Liver (tissue), 9 donors: ENCODE results near the gene TYMS. TPM values are rescaled to one million over a fixed set of nuclear protein-coding genes. Genes with fewer than 3 reads are reported as not detected.

Source experiments
- DNase-seq: peaks from one replicate; pipeline ENCODE4 v3.0.0-alpha.2; 2017; ENCODE audit warnings: low spot score
- H3K27ac ChIP-seq, 2 donors: one replicate each; pipeline ENCODE4 v1.7.0; 2013; ENCODE audit warnings: inconsistent platforms in 2 of 2, low read length in 2 of 2, control low read depth in 1 of 2, low read depth in 1 of 2, mild to moderate bottlenecking in 1 of 2
- H3K27me3 ChIP-seq, 4 donors: one replicate each; pipeline versions ENCODE4 v1.6.1 to v1.7.0; 2013; ENCODE audit warnings: low read length in 3 of 4, inconsistent platforms in 1 of 4, mild to moderate bottlenecking in 1 of 4, moderate library complexity in 1 of 4; ENCODE audit not compliant: control insufficient read depth in 4 of 4, insufficient read depth in 4 of 4
- H3K36me3 ChIP-seq, 4 donors: one replicate each; pipeline versions ENCODE4 v1.6.1 to v1.7.0; 2013; ENCODE audit warnings: low read length in 3 of 4, mild to moderate bottlenecking in 3 of 4, low read depth in 1 of 4, moderate library complexity in 1 of 4; ENCODE audit not compliant: control insufficient read depth in 4 of 4, insufficient read depth in 3 of 4
- H3K4me1 ChIP-seq, 4 donors: one replicate each; pipeline versions ENCODE4 v1.6.1 to v1.7.0; 2013; ENCODE audit warnings: low read length in 3 of 4, mild to moderate bottlenecking in 3 of 4, moderate library complexity in 1 of 4; ENCODE audit not compliant: control insufficient read depth in 4 of 4, insufficient read depth in 4 of 4
- H3K4me3 ChIP-seq, 3 donors: one replicate each; pipeline versions ENCODE4 v1.6.1 to v1.7.0; 2013; ENCODE audit warnings: low read length in 3 of 3, control low read depth in 1 of 3, low read depth in 1 of 3, mild to moderate bottlenecking in 1 of 3
- H3K9ac ChIP-seq, 2 donors: one replicate each; pipeline ENCODE4 v1.7.0; 2013; ENCODE audit warnings: low read length in 2 of 2, mild to moderate bottlenecking in 2 of 2, moderate library complexity in 2 of 2, control low read depth in 1 of 2, low read depth in 1 of 2
- H3K9me3 ChIP-seq, 4 donors: one replicate each; pipeline versions ENCODE4 v1.6.1 to v1.7.0; 2013; ENCODE audit warnings: low read length in 3 of 4; ENCODE audit not compliant: control insufficient read depth in 4 of 4
- CTCF ChIP-seq: fragments of 150-350 bp; IDR thresholded peaks from 2 replicates; pipeline ENCODE4 v1.5.1; 2017; ENCODE audit warnings: improper control_type of control experiment, low read depth, low read length; ENCODE audit not compliant: missing input control
- HNF4A ChIP-seq, 2 donors: conservative IDR thresholded peaks; 2 replicates each; pipeline ENCODE4 v1.6.1; 2016; ENCODE audit warnings: antibody characterized with exemption in 2 of 2, mild to moderate bottlenecking in 2 of 2
- JUND ChIP-seq, 2 donors: IDR thresholded peaks; 2 replicates each; pipeline ENCODE4 v1.6.1; 2016; ENCODE audit warnings: antibody characterized with exemption in 2 of 2
- RAD21 ChIP-seq, 2 donors: IDR thresholded peaks; 2 replicates each; pipeline ENCODE4 v1.6.1; 2016; ENCODE audit warnings: antibody characterized with exemption in 2 of 2, mild to moderate bottlenecking in 2 of 2
- YY1 ChIP-seq: IDR thresholded peaks from 2 replicates; pipeline ENCODE4 v1.6.1; 2016; ENCODE audit warnings: antibody characterized with exemption, mild to moderate bottlenecking
- ZBTB33 ChIP-seq: IDR thresholded peaks from 2 replicates; pipeline ENCODE4 v1.6.1; 2016; ENCODE audit warnings: antibody characterized with exemption
- WGBS: extraction: QIAGEN DNeasy Blood & Tissue Kit; methylation state at CpG from one replicate; pipeline ENCODE4 v1.1.7; 2013; 5-methylcytosine and 5-hydroxymethylcytosine counted together
- polyA plus RNA-seq, 2 donors: library from polyadenylated mRNA; stranded (reverse) in 1 of 2; unstranded in 1 of 2; fragments of 200-250 nt in 1 of 2; fragments of >200 nt in 1 of 2; fragmentation: Nextera tagmentation in 1 of 2; extraction: Ambion mirVana in 1 of 2; gene quantifications; one replicate each; pipeline versions ENCODE4 v1.2.1 to v1.2.3, GENCODE V29; 2013 to 2015
- total RNA-seq, 2 donors: library from RNA; depleted of rRNA; stranded (reverse); fragments of >200 nt; gene quantifications; one replicate each; pipeline ENCODE4 v1.2.3, GENCODE V29; 2014
- TF ChIP-seq, protein P1 (sequence below): IDR thresholded peaks from 2 replicates; pipeline ENCODE4 v1.6.1; 2016; ENCODE audit warnings: antibody characterized with exemption, mild to moderate bottlenecking
- TF ChIP-seq, protein P2 (sequence below): IDR thresholded peaks from 2 replicates; pipeline ENCODE4 v1.6.1; 2016; ENCODE audit warnings: antibody characterized with exemption
- TF ChIP-seq, protein P3 (sequence below): IDR thresholded peaks from 2 replicates; pipeline ENCODE4 v1.6.1; 2016; ENCODE audit warnings: antibody characterized with exemption
- donor health status: healthy.
- donor health status: healthy.
- donor health status: healthy.
- donor health status: healthy.
- donor health status: healthy.

The TYMS gene
- total and polyA plus RNA-seq, 4 donors = 0.25 to 77.4 (median 5.3) TPM

DNA sequence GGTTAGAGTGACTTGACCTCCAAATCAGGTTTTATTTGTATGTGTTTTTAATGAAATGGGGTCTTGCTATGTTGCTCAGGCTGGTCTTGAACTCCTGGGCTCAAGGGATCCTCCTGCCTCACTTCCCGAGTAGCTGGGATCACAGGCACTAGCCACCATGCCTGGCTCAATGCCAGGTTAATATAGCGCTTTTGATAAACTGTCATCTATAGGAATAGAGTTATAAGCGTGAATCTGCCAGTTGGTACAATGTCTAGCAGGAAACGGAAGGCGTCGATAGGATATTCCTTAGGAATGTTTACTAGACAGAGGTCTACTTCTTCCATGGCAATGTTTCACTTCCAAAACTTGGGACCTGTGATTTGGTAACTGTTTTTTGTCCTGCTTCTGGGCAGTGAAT lies 35.2 kb upstream of the TYMS start:
- no peaks in the 10 kb centered on the region for H3K36me3 ChIP-seq
- H3K9me3 ChIP-seq = no peaks in the 10 kb centered on the region
- H3K27ac ChIP-seq = no peak overlapping the region
- H3K4me3 ChIP-seq = no peak overlapping the region
- H3K4me1 ChIP-seq = peaks cover 0 to 3% (median 1%) of the 10 kb centered on the region in 4 donors
- 74% methylated on average over 6 of the region's 6 CpGs for WGBS
- DNase-seq = no peak
- TF ChIP-seq, protein P1, sequence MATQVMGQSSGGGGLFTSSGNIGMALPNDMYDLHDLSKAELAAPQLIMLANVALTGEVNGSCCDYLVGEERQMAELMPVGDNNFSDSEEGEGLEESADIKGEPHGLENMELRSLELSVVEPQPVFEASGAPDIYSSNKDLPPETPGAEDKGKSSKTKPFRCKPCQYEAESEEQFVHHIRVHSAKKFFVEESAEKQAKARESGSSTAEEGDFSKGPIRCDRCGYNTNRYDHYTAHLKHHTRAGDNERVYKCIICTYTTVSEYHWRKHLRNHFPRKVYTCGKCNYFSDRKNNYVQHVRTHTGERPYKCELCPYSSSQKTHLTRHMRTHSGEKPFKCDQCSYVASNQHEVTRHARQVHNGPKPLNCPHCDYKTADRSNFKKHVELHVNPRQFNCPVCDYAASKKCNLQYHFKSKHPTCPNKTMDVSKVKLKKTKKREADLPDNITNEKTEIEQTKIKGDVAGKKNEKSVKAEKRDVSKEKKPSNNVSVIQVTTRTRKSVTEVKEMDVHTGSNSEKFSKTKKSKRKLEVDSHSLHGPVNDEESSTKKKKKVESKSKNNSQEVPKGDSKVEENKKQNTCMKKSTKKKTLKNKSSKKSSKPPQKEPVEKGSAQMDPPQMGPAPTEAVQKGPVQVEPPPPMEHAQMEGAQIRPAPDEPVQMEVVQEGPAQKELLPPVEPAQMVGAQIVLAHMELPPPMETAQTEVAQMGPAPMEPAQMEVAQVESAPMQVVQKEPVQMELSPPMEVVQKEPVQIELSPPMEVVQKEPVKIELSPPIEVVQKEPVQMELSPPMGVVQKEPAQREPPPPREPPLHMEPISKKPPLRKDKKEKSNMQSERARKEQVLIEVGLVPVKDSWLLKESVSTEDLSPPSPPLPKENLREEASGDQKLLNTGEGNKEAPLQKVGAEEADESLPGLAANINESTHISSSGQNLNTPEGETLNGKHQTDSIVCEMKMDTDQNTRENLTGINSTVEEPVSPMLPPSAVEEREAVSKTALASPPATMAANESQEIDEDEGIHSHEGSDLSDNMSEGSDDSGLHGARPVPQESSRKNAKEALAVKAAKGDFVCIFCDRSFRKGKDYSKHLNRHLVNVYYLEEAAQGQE = no peak
- TF ChIP-seq, protein P2, sequence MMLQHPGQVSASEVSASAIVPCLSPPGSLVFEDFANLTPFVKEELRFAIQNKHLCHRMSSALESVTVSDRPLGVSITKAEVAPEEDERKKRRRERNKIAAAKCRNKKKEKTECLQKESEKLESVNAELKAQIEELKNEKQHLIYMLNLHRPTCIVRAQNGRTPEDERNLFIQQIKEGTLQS = no peak
- no peak overlapping the region for H3K9ac ChIP-seq
- H3K27me3 ChIP-seq = no peaks in the 10 kb centered on the region

GRCh38 chr18:623761-624620 lies 33.5 kb upstream of the TYMS start:
- Histone ChIP-seq H3K9me3 (no peaks in the 10 kb centered on the region), H3K36me3 (no peaks in the 10 kb centered on the region), H3K4me1 (peaks cover 0 to 3% (median 1%) of the 10 kb centered on the region in 4 donors), H3K4me3 (no peak overlapping the region), H3K27me3 (no peaks in the 10 kb centered on the region), H3K9ac (no peak overlapping the region), H3K27ac (no peak overlapping the region)
- peak; percentile 67 for DNase-seq
- TF ChIP-seq JUND (IDR thresholded peaks at IDR 0.05) = no peak
- peak; percentile 67 to 78 for TF ChIP-seq RAD21 (IDR thresholded peaks at IDR 0.05)
- TF ChIP-seq ZBTB33 = no peak
- no peak for TF ChIP-seq YY1
- TF ChIP-seq, protein P1 = no peak
- no peak for TF ChIP-seq HNF4A (conservative IDR thresholded peaks at IDR 0.05)
- TF ChIP-seq CTCF = peak; percentile 61
- TF ChIP-seq, protein P3, sequence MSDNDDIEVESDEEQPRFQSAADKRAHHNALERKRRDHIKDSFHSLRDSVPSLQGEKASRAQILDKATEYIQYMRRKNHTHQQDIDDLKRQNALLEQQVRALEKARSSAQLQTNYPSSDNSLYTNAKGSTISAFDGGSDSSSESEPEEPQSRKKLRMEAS = no peak
- WGBS = 53% methylated on average over 11 of the region's 11 CpGs
